Lower leg skin (tissue), 4 donors: Measurements from ENCODE around the gene TMEM140. TPM values are rescaled to one million over a fixed set of nuclear protein-coding genes. Genes with fewer than 3 reads are reported as not detected.

Experiments
- DNase-seq, 2 donors: peaks; one replicate each; pipeline ENCODE4 v3.0.0-alpha.2; 2019; ENCODE audit warnings: low spot score in 2 of 2
- H3K4me3 ChIP-seq: fragments of 200-600 bp; sonication (generic); 2 replicates; pipeline ENCODE4 v1.5.1; 2017; ENCODE audit warnings: mild to moderate bottlenecking, low read depth; ENCODE audit not compliant: poor library complexity, severe bottlenecking
- POLR2A ChIP-seq, 2 donors: fragments of 450-650 bp; IDR thresholded peaks; one replicate each; pipeline ENCODE4 v1.6.1; 2016 to 2017; ENCODE audit warnings: antibody characterized with exemption in 2 of 2, mild to moderate bottlenecking in 1 of 2, moderate library complexity in 1 of 2
- WGBS, 2 donors: methylation state at CpG; one replicate each; pipeline ENCODE4 v1.1.5; 2018; 5-methylcytosine and 5-hydroxymethylcytosine counted together
- intact Hi-C: fragments of 100-400 bp; cut with DNase I; formaldehyde crosslinking; loops from one replicate; pipeline ENCODE4 v1.15.0; 2023; ENCODE audit warnings: low total_unique reads
- total RNA-seq, 4 donors: library from RNA; depleted of rRNA; stranded (reverse); fragments of >200 nt; gene quantifications; one replicate each; pipeline ENCODE4 v1.1.0, GENCODE V29; 2016
- TF ChIP-seq, protein P1 (sequence below), 3 donors: fragments of 450-650 bp; IDR thresholded peaks; one replicate each; pipeline ENCODE4 v1.5.1; 2016; ENCODE audit warnings: antibody characterized with exemption in 3 of 3, mild to moderate bottlenecking in 3 of 3, moderate library complexity in 2 of 3

Gene TMEM140
- total RNA-seq, 4 donors from 2014 or later, result 4.3 to 8.6 (median 7.9) TPM

- no peak overlapping the region for H3K4me3 ChIP-seq
- no peak for TF ChIP-seq POLR2A (IDR thresholded peaks at IDR 0.05)
- TF ChIP-seq, protein P1, sequence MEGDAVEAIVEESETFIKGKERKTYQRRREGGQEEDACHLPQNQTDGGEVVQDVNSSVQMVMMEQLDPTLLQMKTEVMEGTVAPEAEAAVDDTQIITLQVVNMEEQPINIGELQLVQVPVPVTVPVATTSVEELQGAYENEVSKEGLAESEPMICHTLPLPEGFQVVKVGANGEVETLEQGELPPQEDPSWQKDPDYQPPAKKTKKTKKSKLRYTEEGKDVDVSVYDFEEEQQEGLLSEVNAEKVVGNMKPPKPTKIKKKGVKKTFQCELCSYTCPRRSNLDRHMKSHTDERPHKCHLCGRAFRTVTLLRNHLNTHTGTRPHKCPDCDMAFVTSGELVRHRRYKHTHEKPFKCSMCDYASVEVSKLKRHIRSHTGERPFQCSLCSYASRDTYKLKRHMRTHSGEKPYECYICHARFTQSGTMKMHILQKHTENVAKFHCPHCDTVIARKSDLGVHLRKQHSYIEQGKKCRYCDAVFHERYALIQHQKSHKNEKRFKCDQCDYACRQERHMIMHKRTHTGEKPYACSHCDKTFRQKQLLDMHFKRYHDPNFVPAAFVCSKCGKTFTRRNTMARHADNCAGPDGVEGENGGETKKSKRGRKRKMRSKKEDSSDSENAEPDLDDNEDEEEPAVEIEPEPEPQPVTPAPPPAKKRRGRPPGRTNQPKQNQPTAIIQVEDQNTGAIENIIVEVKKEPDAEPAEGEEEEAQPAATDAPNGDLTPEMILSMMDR (IDR thresholded peaks at IDR 0.05), result no peak
- peak in 1 of 2 donors; percentile 39 for DNase-seq
- 92 to 95% methylated on average over 7 of the region's 7 CpGs for WGBS, 2 donors
- intact Hi-C loops, result no loop called here
Measured at GRCh38 chr7:135174941-135175340, 27.1 kb downstream of the TMEM140 start.

DNA sequence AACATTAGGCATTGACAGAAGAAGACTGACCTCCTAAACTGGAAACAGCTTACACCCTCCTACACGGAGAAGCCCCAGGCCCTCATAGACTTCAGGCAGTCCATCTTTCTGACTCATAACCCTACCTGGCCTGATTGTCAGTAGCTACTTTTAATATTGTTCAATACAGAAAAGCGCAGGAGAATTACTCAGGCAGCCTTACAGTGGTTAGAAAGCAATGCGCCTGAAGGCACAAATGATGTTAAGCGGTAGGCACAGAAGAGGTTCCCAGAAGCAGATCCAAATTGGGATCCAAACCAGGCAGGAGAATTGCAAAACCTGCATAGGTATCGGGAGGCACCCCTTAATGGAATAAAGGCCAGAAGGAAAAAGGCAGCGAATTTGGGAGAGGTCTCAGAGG lies 28.1 kb downstream of the TMEM140 start:
- intact Hi-C loops, result no loop called here
- DNase-seq, result no peak
- WGBS, 2 donors, result 42 to 45% methylated on average over 6 of the region's 6 CpGs
- H3K4me3 ChIP-seq, result no peak overlapping the region
- TF ChIP-seq, protein P1 (IDR thresholded peaks at IDR 0.05), result no peak
- no peak for TF ChIP-seq POLR2A (IDR thresholded peaks at IDR 0.05)

GRCh38 chr7:135177028-135177696 lies 29.3 kb downstream of the TMEM140 start:
- TF ChIP-seq, protein P1 (IDR thresholded peaks at IDR 0.05), result no peak
- no peak for TF ChIP-seq POLR2A (IDR thresholded peaks at IDR 0.05)
- no peak for DNase-seq
- no peak overlapping the region for H3K4me3 ChIP-seq
- WGBS, 2 donors, result 66 to 72% methylated on average over 9 of the region's 9 CpGs
- intact Hi-C loops, result no loop called here

- TF ChIP-seq POLR2A (IDR thresholded peaks at IDR 0.05), result no peak
- TF ChIP-seq, protein P1 (IDR thresholded peaks at IDR 0.05), result no peak
- intact Hi-C loops, result no loop called here
- 88 to 93% methylated on average over 13 of the region's 13 CpGs for WGBS, 2 donors
- peak in 1 of 2 donors; percentile 65 for DNase-seq
- no peak overlapping the region for H3K4me3 ChIP-seq
Measured at GRCh38 chr7:135178364-135178763, 30.5 kb downstream of the TMEM140 start.

GRCh38 chr7:135179321-135179925 lies 31.6 kb downstream of the TMEM140 start:
- WGBS, 2 donors, result 94 to 97% methylated on average over 8 of the region's 8 CpGs
- peak in 1 of 2 donors; percentile 66 for DNase-seq
- intact Hi-C loops, result no loop called here

More at GRCh38 chr7:135179321-135179925, 31.6 kb downstream of the TMEM140 start:
- TF ChIP-seq, protein P1 (IDR thresholded peaks at IDR 0.05), result no peak
- TF ChIP-seq POLR2A (IDR thresholded peaks at IDR 0.05), result no peak
- H3K4me3 ChIP-seq, result no peak overlapping the region
